T1000 (cell line): ENCODE measurements around the gene CYCS.
A peak's percentile ranks its signal among the peaks of the same experiment; 100 is the strongest.
"Not testable (repeated sequence)": the region's sequence is repeated elsewhere in the genome, so short reads cannot be mapped to it uniquely, and the experiment has no call there.

Experiments
- DNase-seq: peaks from one replicate; lab custom pipeline; 2025; ENCODE audit warnings: mixed read lengths; lab: John Stamatoyannopoulos, UW

The CYCS gene

DNA sequence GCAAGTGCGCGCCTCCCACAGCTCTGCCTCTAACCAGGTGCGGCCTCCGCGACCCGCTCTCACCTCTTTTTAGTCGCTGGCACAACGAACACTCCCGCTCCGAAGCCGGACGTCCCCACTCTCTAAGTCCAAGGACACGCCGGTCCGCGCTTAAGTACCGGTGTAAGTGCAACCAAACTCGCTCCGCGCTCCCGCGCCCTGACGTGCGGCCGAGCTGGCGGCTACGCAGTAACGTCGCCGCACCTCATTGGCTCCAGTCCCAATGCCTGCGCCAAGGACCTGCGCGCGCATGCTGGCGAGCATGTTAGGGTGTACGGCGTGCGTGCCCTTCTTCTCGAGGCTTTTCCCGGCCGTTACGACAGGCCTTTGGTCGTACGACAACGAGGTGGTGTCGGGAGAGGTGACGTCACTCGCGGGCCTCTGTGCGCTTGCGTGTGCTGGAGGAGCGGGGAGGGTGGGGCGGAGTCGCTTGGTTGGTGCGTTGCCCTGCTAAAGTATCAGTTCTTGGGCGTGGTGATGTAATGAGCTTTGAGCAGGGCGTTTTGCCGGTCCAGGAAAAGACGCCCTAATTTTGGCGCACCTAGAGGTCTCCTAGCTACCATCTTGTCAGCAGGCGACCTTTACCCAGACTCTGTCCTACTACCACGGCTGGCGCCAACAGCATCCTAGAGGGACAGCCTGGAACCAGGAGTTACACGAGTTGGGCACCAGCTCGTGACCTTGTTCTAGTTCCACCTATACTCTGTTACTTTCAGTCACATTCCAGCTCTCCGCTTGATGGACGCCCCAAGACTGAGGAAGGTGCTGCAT, at the start of gene CYCS:
CYCS (minus strand) TSS at position 124 of the 810 bp plus-strand sequence. CDS start 1,141 bp downstream, outside the sequence.
- peak; percentile 99 for DNase-seq

DNA sequence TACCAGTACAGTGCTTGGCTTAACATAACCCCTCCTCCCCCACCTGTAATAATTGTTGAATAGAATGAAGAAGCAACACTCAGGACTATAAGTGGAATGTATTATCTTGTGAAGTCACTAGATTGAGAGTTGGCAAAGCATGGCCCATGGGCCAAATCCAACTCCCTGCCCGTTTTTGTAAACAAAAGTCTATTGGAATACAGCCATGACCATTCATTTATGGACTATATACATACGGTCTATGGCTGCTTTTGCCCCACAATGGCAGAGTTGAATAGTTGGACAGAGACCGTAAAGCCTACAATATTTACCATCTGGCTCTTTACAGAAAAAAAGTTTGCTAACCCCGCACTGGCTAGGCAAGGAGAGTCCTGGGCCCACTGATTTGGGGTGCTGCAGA, 48.1 kb upstream of the CYCS start:
- no peak for DNase-seq

DNA sequence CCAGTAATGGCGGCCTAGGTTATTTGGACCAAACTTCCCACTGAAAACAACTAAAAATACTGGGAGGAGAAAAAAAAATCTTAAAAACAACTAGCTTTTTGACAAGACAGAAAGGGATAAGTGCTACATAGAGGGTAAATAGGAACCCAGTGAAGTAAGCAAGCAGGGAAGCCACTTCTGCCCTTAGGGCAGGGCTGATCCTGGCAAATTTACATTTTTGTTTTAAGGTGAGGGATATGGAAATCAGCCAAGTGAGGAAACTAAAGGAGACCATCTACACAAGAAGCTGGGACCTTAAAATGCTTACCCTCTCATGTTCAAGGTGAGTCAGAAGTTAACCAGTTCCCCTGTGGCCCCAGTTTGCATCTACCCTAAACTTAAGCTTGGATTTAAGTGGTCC, 46.5 kb upstream of the CYCS start:
- DNase-seq = no peak

DNA sequence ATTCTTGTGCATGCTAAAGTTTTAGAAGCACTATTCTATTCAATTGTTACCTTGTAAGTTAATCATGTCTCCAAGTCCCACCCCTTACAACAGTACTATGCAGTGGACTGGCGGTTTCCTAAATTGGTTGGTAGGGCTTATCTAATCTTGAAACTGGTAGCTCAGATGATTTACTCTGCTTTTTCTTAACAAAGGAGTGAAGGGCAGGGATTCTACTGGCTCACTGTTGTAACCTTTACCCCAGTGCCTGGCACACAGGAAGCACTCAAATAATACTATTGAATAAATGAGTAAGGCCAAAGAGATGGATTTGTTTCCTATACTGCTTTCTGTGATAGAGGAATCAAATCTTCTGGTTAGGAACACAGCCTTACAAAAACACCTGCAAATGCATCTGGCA, 46.0 kb upstream of the CYCS start:
- no peak for DNase-seq

DNA sequence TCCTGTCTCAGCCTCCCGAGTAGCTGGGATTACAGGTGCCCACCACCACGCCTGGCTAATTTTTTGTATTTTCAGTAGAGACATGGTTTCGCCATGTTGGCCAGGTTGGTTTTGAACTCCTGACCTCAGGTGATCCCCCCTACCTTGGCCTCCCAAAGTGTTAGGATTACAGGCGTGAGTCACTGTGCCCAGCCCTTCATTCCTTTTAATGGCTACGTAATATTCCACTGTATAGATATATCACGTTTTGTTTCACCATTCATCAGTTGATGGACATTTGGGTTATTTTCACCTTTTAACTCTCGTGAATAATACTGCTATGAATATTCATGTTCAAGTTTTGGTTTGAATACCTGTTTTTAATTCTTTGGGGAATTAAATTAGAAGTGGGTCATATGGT, 44.6 kb upstream of the CYCS start:
- no peak for DNase-seq

DNA sequence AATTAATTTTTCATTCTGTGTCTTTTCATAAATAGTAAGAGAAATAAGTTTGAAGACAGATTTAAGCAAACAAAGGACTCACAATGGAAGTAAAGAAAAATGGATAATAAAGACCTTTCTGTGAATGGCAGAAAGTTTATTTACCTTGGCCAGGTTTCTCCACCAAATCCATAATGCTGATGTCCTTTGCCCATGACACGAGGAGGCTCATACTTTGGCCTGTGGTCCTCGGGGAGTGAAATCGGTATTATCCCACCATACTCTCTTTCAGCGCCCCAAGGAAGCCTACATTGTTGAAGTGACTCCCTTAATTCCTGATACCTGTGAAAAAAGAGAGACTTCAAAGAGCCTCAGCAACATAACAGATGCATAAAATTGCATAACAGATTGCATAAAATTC, 43.1 kb upstream of the CYCS start:
- no peak for DNase-seq

DNA sequence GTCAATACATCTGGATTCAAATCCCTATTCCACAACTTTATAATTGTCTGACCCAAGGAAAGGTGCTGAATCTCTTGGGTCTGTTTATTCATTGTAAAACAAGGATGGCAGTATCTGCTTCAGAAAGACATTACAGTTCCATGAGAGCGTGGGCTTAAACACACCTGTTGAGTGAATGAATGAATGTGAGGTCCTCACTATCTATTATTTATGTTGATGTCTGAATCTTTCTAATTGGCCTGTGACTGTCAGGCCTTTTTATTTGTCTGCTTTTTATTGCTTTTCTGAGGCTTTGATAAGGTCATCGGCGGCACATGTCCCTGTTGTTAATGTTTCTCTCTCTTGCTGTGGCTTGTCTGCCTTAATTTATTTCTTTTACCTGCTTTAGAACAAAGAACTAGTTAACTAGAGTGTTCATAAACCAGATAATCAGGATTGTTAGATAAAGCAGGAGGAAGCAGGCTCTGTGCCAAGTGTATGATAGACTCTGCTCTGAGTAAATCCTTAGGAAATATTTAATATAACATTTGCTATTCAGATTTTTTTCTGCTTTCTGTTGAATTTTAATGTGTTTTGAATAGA, 42.3 kb upstream of the CYCS start:
- DNase-seq = no peak

DNA sequence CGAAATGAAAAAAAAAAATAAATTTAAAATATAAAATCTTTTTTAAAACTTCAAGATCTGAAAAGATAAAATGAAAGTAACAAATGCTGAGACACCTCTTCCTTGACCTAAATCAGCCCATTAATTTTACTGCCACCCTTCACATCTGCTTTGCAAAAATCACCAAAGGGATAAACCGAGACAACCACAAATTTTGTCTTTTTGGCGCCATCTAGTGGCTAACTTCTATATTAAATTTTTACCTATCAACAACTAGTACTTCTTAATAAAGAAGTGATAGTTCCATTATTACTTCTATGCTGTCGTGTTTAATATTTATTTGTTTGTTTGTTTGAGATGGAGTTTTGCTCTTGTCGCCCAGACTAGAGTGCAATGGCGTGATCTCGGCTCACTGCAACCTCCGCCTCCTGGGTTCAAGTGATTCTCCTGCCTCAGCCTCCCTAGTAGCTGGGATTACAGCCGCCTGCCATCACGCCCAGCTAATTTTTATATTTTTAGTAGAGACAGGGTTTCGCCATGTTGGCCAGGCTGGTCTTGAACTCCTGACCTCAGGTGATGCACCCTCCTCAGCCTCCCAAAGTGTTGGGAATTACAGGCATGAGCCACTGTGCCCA, 35.0 kb upstream of the CYCS start:
- DNase-seq = not testable (repeated sequence)

DNA sequence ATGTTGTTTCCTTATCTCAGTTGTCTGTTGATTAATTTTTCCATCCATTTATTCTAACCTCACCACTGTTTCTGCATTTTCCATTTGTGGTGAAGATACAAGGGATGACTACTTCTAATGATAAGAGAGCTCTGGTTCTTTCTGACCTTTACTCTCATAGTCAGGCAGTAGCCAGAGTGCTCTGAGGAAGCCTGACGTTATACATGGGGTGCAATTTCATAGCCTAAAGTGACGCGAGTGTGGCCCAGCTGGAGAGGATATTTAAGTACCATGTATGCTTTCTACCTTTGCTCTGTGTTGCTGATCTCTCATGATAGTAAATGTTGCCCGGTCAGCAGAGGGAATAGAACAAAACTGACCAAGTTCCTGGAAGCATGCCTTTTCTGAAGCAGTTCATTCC, 33.9 kb upstream of the CYCS start:
- no peak for DNase-seq

DNA sequence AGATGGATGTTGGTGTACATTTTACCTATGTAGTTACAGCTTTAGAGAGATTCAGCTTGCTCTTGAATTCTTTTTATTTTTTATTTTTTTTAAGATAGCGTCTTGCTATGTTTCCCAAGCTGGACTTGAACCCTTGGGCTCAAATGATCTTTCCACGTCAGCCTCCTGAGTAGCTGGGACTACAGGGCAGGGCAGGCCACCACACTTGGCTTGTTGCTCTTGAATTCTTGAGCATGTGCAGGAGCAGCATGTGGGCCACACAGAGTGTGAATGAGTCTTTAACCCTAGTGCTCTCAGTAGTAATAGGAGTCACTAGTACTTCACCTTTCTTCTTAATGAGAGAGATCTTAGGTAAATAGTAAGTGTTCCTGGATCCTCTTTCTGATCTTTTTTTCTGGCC, 26.7 kb upstream of the CYCS start:
- DNase-seq = no peak

DNA sequence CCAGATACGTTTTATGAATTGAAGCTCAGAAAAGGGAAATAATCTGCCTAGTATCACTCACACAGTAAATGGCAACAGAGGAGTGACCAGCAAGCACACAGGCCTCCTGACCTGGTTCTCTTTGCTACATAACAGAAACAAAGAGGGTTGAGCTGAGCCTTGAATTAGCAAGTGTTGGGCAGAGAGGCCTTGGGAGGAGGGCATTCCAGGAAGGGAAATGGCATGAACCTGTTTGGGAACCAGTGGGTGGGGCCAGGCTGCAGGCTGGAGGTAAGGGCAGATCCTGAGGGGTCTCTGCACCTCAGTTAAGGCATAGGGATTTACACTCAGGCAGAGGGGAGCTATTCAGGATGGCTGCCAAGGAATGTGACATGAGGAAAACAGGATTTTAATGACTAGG, 24.8 kb upstream of the CYCS start:
- no peak for DNase-seq

DNA sequence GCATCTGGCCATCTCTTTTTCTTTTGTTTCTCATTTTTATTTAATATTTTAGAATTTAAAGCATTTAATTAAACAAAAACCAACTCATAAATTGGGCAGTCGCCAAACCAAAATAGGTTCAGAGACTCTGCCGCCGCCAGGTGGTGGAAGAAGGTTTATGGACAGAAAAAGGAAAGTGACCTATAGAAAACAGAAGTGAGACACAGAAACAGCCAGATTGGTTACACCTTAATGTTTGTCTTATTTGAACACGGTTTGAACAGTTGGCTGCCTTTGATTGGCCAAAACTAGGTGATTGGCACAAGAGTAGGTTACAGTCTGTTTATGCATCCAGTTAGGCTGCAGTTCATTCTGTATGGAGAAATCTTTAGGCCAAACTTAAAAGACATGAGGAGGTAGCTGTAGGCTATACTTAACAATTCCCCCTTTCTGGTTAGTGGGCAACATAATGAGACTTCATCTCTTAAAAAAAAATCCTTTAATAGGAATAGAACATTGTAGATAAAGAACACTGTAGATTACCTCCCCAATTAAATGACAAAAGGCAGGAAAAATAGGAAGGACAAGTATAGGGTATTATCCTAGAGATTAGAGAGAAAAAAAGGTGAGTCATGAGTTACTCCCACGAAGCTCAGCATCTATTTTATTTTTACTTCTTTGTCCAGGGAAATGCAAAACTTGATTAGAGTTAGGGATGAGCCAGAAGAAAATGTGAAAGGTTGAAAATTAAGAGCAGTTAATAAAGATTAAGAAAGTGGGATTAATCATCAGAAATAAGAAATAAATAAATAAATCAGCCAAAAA, 23.9 kb upstream of the CYCS start:
- DNase-seq = no peak

DNA sequence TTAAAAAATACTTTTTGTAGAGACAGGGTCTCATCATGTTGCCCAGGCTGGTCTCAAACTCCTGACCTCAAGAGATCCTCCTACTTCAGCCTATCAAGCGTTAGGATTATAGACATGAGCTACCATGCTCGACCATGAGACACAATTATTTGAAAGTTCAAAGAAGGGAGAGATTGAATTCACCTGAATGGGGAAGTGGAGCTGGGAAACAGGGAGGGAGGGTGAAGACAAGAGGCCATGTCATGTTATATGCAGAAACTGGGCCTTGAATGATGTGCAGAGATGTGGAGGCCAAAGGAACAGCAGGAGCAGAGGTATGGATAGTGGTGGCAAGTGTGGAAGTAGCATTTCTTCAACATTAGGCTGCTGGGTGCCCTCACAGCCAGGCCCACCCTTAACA, 18.7 kb upstream of the CYCS start:
- DNase-seq = no peak

DNA sequence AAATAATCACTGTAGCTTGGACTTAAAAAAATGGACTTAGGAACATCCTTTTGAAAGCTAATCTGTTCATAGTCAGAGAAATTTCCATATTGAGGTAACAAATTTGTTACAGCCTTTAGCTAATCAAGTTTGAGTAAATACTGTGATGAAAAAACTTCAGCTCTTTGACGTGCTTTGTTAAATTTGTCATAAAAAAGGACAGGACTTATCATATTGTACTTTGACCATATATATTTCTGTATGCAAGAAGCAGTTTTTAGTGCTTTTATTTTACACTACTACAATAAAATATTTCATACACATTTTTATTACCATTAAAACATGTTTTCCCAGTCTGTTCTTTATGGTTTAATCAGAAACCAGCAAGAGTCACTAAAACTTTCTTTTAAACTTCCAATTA, 14.5 kb upstream of the CYCS start:
- DNase-seq = no peak

DNA sequence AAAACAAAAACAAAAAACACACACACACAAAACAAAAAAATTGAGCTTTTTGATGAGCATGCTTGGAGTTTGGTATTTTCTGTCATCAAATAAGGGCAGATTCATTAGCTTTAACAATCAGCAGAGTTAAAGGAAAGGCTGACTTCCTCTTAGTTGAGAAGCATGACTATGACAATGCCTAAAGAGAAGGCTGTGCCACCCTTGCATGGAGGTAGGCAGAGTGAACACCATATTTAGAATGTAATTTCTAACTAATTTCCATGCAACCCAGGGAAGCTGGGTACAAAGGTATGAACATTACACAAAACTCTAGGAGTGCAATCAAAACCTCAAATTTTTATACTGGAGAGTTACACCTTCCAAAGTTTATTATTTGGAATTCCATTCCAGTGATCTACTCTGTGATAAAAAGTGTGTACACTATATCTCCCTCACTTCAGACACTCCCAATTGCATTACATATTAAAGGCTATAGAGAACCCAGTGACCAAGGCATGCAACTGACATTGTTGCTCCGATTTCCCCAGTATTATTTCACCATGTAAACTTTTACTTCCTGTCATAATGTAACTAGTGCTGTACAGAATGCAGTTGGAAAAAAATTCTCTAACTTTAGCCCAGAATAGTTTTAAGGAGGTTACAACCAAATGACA, 9.4 kb upstream of the CYCS start:
- DNase-seq = no peak

DNA sequence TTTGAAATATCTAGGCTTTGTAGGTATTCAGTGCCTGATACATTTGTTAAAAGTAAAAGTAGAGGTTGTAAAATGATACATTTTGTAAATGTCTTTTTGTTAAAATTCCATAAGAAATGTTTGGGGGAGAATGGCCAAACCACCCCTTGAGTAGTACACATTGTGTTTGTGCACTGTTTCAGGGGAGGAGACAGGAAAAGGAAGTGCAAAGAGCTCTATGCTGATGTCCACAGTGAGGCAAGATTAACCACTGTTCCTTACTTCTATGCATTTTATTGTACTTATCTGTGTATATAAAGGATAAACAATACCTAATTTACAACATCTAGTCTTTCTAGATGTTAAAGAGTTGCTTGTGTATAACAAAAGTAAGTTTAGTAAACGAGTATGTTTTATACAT, 7.4 kb upstream of the CYCS start:
- no peak for DNase-seq

DNA sequence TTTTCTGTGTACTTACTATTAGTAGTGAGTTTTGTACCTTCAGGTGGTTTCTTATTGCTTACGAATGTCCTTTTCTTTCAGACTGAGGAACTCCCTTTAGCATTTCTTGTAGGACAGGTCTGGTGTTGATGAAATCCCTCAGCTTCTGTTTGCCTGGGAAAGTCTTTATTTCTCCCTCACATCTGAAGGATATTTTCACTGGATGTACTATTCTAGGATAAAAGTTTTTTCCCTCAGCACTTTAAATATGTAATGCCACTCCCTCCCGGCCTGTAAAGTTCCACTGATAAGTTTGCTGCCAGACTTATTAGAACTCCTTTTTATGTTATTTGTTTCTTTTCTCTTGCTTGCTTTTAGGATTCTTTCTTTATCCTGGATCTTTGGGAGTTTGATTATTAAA, 1.7 kb upstream of the CYCS start:
- no peak for DNase-seq

DNA sequence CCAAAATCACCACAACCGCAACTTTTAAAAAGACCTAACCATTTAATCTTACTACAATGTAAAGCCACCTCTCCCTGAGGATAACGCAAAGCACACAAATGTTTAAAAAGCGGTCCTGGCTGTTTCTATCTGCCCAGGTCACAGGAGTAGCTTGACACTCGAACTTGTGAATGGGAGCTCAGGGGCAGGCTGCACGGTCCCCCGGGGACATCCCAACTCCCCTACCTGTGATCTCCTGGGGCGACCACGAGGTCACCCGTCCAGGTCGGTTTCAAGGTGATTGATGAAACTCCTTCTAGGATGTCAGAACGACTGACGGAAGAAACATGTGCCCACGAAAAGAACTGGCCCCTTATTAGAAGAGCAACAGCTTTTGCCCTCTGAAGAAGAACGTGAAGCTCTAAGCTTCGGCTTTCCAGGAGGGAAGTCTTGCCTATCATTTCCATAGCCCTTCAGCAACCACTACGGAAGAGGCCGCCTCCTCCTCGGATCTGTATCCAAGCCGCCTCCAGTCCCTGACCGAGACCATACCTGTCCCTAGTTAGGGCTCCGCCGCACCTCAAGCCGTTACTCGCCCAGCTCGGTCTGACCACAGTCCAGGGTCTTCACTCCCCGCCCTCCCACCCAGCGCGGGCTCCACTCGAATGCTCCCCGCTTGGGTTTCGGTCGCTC, 459 bp downstream of the CYCS start:
- DNase-seq = no peak

DNA sequence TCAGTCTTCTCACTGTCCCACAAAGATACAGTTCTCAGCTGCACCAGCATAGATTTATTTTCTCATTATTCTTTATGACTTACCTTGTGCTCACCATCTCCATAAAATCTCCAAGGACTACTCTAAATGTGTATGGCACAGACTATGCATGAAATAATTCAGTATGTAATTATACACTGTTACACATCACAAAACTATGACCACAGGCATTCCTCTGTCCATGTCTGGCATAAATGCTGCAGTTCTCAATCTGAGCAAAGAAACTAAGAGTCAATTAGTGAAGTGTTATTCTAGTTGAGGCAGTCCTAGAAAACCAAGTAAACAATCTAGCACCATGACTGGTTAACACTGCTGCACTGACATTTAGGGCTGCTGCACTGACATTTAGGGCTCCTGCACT, 2.7 kb downstream of the CYCS start:
- DNase-seq = no peak

DNA sequence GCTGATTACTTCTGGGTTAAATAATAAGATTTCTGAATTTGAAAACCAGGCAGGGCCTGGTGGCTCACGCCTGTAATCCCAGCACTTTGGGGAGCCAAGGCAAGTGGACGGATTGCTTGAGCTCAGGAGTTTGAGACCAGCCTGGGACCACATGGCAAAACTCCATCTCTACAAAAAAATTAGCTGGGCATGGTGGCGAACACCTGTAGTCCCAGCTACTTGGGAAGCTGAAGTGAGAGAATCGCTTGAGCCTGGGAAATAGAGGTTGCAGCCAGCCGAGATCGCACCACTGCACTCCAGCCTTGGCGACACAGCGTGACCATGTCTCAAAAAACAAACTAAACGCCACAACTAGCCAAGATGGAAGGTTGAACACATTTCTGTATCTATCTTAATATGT, 3.5 kb downstream of the CYCS start:
- no peak for DNase-seq

DNA sequence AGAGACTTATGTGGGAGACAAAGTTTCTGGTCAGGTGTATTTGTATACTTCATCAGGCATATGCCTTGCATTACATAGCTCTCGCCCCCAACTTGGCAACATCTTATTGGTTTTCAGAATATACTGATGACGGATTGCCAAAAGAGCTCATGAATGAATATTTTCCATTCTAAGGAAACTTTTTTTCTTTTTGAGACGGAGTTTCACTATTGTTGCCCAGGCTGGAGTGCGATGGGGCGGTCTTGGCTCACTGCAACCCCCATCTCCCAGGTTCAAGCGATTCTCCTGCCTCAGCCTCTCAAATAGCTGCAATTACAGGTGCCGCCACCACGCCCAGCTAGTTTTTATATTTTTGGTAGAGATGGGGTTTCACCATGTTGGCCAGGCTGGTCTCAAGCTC, 6.0 kb downstream of the CYCS start:
- no peak for DNase-seq
